Pulmonary artery endothelial cell (primary cell): ENCODE data around the gene TMTC2. TPM values are rescaled to one million over a fixed set of nuclear protein-coding genes. Genes with fewer than 3 reads are reported as not detected.
"Not testable (repeated sequence)": the region's sequence is repeated elsewhere in the genome, so short reads cannot be mapped to it uniquely, and the experiment has no call there.

Experiments
- DNase-seq: peaks from one replicate; pipeline ENCODE4 v3.0.0-alpha.2; 2011; ENCODE audit warnings: low read depth, low spot score
- total RNA-seq: library from RNA; depleted of rRNA; stranded (reverse); fragments of >200 nt; gene quantifications from 2 replicates; pipeline ENCODE4 v1.2.3, GENCODE V29; 2014

The TMTC2 gene
- total RNA-seq, 1 donor from 2014 or later = 3.6 TPM

- no peak for DNase-seq
These were observed 387.7 kb downstream of the TMTC2 start for GRCh38 chr12:83074358-83074894.

- no peak for DNase-seq
These were observed 388.8 kb downstream of the TMTC2 start for GRCh38 chr12:83075471-83075870.

- DNase-seq = no peak
These were observed 390.3 kb downstream of the TMTC2 start for GRCh38 chr12:83077041-83077440.

GRCh38 chr12:83082690-83083276 is 396.1 kb downstream of the TMTC2 start:
- no peak for DNase-seq

- DNase-seq = no peak
These were observed 396.9 kb downstream of the TMTC2 start for GRCh38 chr12:83083616-83084015.

- DNase-seq = peak; percentile 24
These were observed 398.0 kb downstream of the TMTC2 start for GRCh38 chr12:83084516-83085234.

GRCh38 chr12:83086023-83086422 is 399.3 kb downstream of the TMTC2 start:
- no peak for DNase-seq

- DNase-seq = no peak
These were observed 402.9 kb downstream of the TMTC2 start for GRCh38 chr12:83089575-83089974.

- no peak for DNase-seq
These were observed 405.4 kb downstream of the TMTC2 start for GRCh38 chr12:83092129-83092528.

GRCh38 chr12:83092606-83093005 is 405.9 kb downstream of the TMTC2 start:
- DNase-seq = no peak

- DNase-seq = no peak
These were observed 406.7 kb downstream of the TMTC2 start for GRCh38 chr12:83093426-83093825.

GRCh38 chr12:83097643-83098342 is 411.1 kb downstream of the TMTC2 start:
- no peak for DNase-seq

- no peak for DNase-seq
These were observed 412.7 kb downstream of the TMTC2 start for GRCh38 chr12:83099436-83099835.

- peak; percentile 10 for DNase-seq
These were observed 415.8 kb downstream of the TMTC2 start for GRCh38 chr12:83102499-83102898.

GRCh38 chr12:83106873-83107272 is 420.2 kb downstream of the TMTC2 start:
- no peak for DNase-seq

- no peak for DNase-seq
These were observed 423.7 kb downstream of the TMTC2 start for GRCh38 chr12:83110424-83110823.

GRCh38 chr12:83113945-83114344 is 427.2 kb downstream of the TMTC2 start:
- no peak for DNase-seq

GRCh38 chr12:83114966-83115365 is 428.3 kb downstream of the TMTC2 start:
- no peak for DNase-seq

- DNase-seq = not testable (repeated sequence)
These were observed 431.2 kb downstream of the TMTC2 start for GRCh38 chr12:83117926-83118325.

GRCh38 chr12:83121897-83122622 is 435.4 kb downstream of the TMTC2 start:
- no peak for DNase-seq

- DNase-seq = no peak
These were observed 435.9 kb downstream of the TMTC2 start for GRCh38 chr12:83122623-83122934.

- no peak for DNase-seq
These were observed 436.3 kb downstream of the TMTC2 start for GRCh38 chr12:83123039-83123438.
